Transverse colon (tissue), 4 donors: ENCODE results near the gene LIN7C.

Experiments
- CTCF ChIP-seq, 5 experiments: fragments of 200-600 bp in 3 of 5; fragments of 450-650 bp in 2 of 5; sonication (generic) in 3 of 5; IDR thresholded peaks; 1 replicate in 2 of 5; 2 replicates in 3 of 5; pipeline ENCODE4 v1.5.1; 2016 to 2017; ENCODE audit warnings: antibody characterized with exemption in 5 of 5, inconsistent platforms in 3 of 5, mild to moderate bottlenecking in 2 of 5, moderate library complexity in 1 of 5
- POLR2A ChIP-seq: fragments of 450-650 bp; IDR thresholded peaks from one replicate; pipeline ENCODE4 v1.6.1; 2016; ENCODE audit warnings: antibody characterized with exemption, mild to moderate bottlenecking, moderate library complexity
- POLR2AphosphoS5 ChIP-seq, 3 donors: sonication (generic); formaldehyde crosslinking; IDR thresholded peaks; one replicate each; pipeline ENCODE4 v1.6.1; 2016; ENCODE audit warnings: antibody characterized with exemption in 3 of 3

- TF ChIP-seq POLR2A (no peak), POLR2AphosphoS5 (IDR thresholded peaks at IDR 0.05) (no peak), CTCF (IDR thresholded peaks at IDR 0.05) (no peak)
Observed at GRCh38 chr11:27535103-27535502, 28.5 kb upstream of the LIN7C start.
